DOHH2 (cell line): ENCODE measurements around the gene MTM1.

Experiments
- H3F3A ChIP-seq: fragments of 200-600 bp; sonication (generic), shearing (Covaris generic); 2 replicates; pipeline ENCODE4 v1.6.0; 2016; ENCODE audit warnings: antibody characterized with exemption, mild to moderate bottlenecking; ENCODE audit not compliant: control insufficient read depth, insufficient read depth
- H3K27ac ChIP-seq: fragments of 200-600 bp; sonication (generic); 2 replicates; pipeline ENCODE4 v1.5.1; 2014; ENCODE audit warnings: low read depth, mild to moderate bottlenecking, low read length, moderate library complexity
- H3K27me3 ChIP-seq: fragments of 200-600 bp; sonication (generic); 2 replicates; pipeline ENCODE4 v1.6.1; 2014; ENCODE audit warnings: mild to moderate bottlenecking, low read length, mixed read lengths; ENCODE audit not compliant: control insufficient read depth
- H3K36me3 ChIP-seq: fragments of 200-600 bp; sonication (generic); 2 replicates; pipeline ENCODE4 v1.6.1; 2014; ENCODE audit warnings: mild to moderate bottlenecking, low read length, moderate library complexity, mixed read lengths; ENCODE audit not compliant: control insufficient read depth
- H3K4me1 ChIP-seq: fragments of 200-600 bp; sonication (generic); 2 replicates; pipeline ENCODE4 v1.6.1; 2014; ENCODE audit warnings: mild to moderate bottlenecking, low read length, mixed read lengths; ENCODE audit not compliant: control insufficient read depth
- H3K4me2 ChIP-seq: fragments of 200-600 bp; sonication (generic); 2 replicates; pipeline ENCODE4 v1.6.0; 2014; ENCODE audit warnings: mild to moderate bottlenecking, low read length, moderate library complexity
- H3K4me3 ChIP-seq: fragments of 200-600 bp; sonication (generic); 2 replicates; pipeline ENCODE4 v1.5.1; 2014; ENCODE audit warnings: mild to moderate bottlenecking, low read length, mixed read lengths
- H3K79me2 ChIP-seq: fragments of 200-600 bp; sonication (generic); 2 replicates; pipeline ENCODE4 v1.6.1; 2014; ENCODE audit warnings: mild to moderate bottlenecking, low read length, mixed read lengths; ENCODE audit not compliant: control insufficient read depth
- H3K9me2 ChIP-seq: fragments of 200-600 bp; sonication (generic); replicated peaks from 2 replicates; pipeline ENCODE4 v1.6.1; 2014; ENCODE audit warnings: mild to moderate bottlenecking, low read length, mixed read lengths; ENCODE audit not compliant: control insufficient read depth
- H3K9me3 ChIP-seq: fragments of 200-600 bp; sonication (generic); 2 replicates; pipeline ENCODE4 v1.6.1; 2014; ENCODE audit warnings: antibody characterized with exemption, low read length, mixed read lengths; ENCODE audit not compliant: control insufficient read depth, insufficient read depth
- H4K20me1 ChIP-seq: fragments of 200-600 bp; sonication (generic); 2 replicates; pipeline ENCODE4 v1.6.0; 2014; ENCODE audit warnings: low read depth, mild to moderate bottlenecking, antibody characterized with exemption, low read length, moderate library complexity; ENCODE audit not compliant: control insufficient read depth, insufficient read depth
- CTCF ChIP-seq: fragments of 200-600 bp; sonication (generic); IDR thresholded peaks from one replicate; pipeline ENCODE4 v1.5.1; 2014; ENCODE audit warnings: antibody characterized with exemption, mild to moderate bottlenecking, low read depth, low read length; ENCODE audit not compliant: poor library complexity, severe bottlenecking
- EZH2phosphoT487 ChIP-seq: fragments of 200-600 bp; sonication (generic); IDR thresholded peaks from 2 replicates; pipeline ENCODE4 v1.6.1; 2017; ENCODE audit warnings: borderline replicate concordance, mild to moderate bottlenecking, antibody characterized with exemption, low read length, moderate library complexity, mixed read lengths

Gene MTM1

GRCh38 chrX:150702966-150703694 is 134.7 kb downstream of the MTM1 start:
- no peak for TF ChIP-seq CTCF
- TF ChIP-seq EZH2phosphoT487 = no peak
- Histone ChIP-seq H3K9me3 (no peaks in the 10 kb centered on the region), H3K36me3 (peaks cover 58% of the 10 kb centered on the region), H3K27ac (no peak overlapping the region), H3K27me3 (no peaks in the 10 kb centered on the region), H3K79me2 (peaks cover 32% of the 10 kb centered on the region), H3F3A (no peaks in the 10 kb centered on the region), H3K4me1 (peaks cover 4% of the 10 kb centered on the region; the same call in 1 of the 2 replicates), H3K4me3 (no peak overlapping the region), H3K4me2 (no peak overlapping the region), H3K9me2 (no peaks in the 10 kb centered on the region), H4K20me1 (no peaks in the 10 kb centered on the region)

GRCh38 chrX:150703695-150703974 is 135.2 kb downstream of the MTM1 start:
- TF ChIP-seq EZH2phosphoT487 (no peak), CTCF (no peak)
- Histone ChIP-seq H3K36me3 (peaks cover 58% of the 10 kb centered on the region), H3K4me2 (no peak overlapping the region)

GRCh38 chrX:150704030-150704613 is 135.7 kb downstream of the MTM1 start:
- peaks cover 55% of the 10 kb centered on the region for H3K36me3 ChIP-seq
- no peaks in the 10 kb centered on the region for H3K9me3 ChIP-seq
- no peak overlapping the region for H3K4me2 ChIP-seq
- TF ChIP-seq EZH2phosphoT487 (no peak), CTCF (no peak)
- H4K20me1 ChIP-seq = no peaks in the 10 kb centered on the region
- H3K4me1 ChIP-seq = peaks cover 1% of the 10 kb centered on the region; the same call in 1 of the 2 replicates
- H3K4me3 ChIP-seq = no peak overlapping the region
- H3K79me2 ChIP-seq = peaks cover 25% of the 10 kb centered on the region
- H3K27ac ChIP-seq = no peak overlapping the region
- no peaks in the 10 kb centered on the region for H3F3A ChIP-seq
- H3K27me3 ChIP-seq = no peaks in the 10 kb centered on the region
- H3K9me2 ChIP-seq = no peaks in the 10 kb centered on the region

More at GRCh38 chrX:150703695-150703974, 135.2 kb downstream of the MTM1 start:
- H3F3A ChIP-seq = no peaks in the 10 kb centered on the region
- H3K79me2 ChIP-seq = peaks cover 29% of the 10 kb centered on the region
- no peaks in the 10 kb centered on the region for H3K27me3 ChIP-seq
- no peaks in the 10 kb centered on the region for H4K20me1 ChIP-seq
- no peak overlapping the region for H3K4me3 ChIP-seq
- H3K4me1 ChIP-seq = peaks cover 4% of the 10 kb centered on the region; the same call in 1 of the 2 replicates
- no peak overlapping the region for H3K27ac ChIP-seq
- H3K9me3 ChIP-seq = no peaks in the 10 kb centered on the region
- no peaks in the 10 kb centered on the region for H3K9me2 ChIP-seq
